ENCODE measurements around the gene OR11H12.
"Not testable (repeated sequence)": the region's sequence is repeated elsewhere in the genome, so short reads cannot be mapped to it uniquely, and the experiment has no call there.

Gene OR11H12, protein sequence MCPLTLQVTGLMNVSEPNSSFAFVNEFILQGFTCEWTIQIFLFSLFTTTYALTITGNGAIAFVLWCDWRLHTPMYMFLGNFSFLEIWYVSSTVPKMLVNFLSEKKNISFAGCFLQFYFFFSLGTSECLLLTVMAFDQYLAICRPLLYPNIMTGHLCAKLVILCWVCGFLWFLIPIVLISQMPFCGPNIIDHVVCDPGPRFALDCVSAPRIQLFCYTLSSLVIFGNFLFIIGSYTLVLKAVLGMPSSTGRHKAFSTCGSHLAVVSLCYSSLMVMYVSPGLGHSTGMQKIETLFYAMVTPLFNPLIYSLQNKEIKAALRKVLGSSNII

DNA sequence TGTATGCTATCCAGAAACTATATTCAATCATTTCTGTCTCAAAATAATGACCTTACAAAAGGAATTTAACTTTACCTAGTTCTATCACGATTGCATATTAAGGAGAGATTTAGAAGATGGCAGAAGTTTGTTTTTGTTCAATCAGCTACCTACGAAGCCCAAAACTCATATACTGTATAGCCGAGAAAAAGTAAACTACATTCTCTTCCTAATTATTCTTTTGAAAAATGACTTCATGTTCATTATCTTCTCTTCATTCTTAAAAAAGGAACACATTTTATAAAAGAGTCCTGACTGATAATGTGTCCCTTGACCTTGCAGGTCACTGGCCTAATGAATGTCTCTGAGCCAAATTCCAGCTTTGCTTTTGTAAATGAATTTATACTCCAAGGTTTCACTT, at the start of gene OR11H12:
OR11H12 (plus strand) TSS at position 301 of the 400 bp plus-strand sequence; CDS start at position 301, 0 bp downstream.
- H3K27ac ChIP-seq = not testable (repeated sequence)

DNA sequence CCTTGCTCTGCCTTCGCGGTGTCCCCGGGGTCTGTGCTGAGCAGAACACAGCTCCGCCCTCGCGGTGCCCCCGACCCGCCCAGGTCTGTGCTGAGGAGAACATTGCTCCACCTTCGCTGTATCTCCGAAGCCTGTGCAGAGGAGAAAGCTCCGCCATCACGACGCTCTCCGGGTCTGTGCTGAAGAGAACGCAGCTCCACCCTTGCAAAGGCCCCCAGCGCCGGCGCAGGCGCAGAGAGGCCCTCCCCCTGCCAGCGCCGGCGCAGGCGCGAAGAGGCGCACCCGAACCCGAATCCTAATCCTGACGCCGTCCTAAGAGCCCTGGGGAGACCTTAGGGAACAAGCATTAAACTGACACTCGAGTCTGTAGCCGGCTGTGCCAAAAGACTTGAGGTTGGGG, 18.0 kb upstream of the OR11H12 start:
- not testable (repeated sequence) for H3K27ac ChIP-seq

DNA sequence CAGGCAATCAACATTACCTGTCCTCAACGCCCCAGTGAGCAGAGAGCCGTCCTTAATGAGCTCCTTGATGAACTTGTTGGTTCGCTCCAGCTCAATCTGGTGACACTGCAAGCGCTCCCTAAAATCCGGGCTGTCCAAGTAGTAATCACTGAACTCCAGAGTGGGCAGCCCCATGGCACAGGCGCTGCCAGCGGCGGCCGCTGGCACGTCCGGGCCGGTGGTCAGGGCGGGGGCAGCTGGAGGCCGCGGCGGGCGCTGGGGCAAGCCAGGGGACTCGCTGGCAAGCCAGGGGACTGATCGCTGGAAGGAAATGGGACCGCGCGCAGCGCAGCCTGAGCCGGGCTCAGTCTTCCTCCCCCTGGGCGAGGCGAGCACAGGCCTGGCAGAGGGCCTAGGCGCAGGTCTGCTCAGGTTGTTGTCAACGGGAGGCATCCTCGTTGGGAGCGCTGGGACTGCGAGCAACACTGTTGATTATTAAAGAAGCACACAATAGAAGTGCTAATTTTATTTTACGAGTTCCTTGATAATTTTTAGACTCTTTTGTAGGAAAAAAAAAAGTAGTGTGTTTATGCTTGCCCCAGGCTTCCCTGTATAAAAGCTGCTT, 25.8 kb downstream of the OR11H12 start:
- not testable (repeated sequence) for H3K27ac ChIP-seq

DNA sequence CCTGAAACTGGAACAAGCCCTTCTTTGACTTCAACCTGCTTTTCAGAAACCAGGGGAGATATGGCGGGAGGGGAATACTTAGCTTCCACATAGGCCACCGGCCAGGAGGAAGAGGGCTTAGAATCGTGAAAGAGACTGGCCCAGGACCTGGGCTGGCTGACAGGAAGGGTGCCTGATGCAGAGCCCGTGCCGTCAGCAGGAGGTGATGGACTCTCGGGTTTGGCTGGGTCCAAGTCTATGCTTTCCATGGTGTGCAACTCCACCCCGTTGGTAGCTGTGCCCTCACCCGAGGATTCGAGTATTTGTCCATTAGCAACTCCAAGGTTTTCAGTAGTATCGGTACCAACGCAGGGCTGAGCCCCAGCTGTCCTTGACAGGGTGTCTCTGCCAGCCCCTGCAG, 35.1 kb downstream of the OR11H12 start:
- H3K27ac ChIP-seq = not testable (repeated sequence)

DNA sequence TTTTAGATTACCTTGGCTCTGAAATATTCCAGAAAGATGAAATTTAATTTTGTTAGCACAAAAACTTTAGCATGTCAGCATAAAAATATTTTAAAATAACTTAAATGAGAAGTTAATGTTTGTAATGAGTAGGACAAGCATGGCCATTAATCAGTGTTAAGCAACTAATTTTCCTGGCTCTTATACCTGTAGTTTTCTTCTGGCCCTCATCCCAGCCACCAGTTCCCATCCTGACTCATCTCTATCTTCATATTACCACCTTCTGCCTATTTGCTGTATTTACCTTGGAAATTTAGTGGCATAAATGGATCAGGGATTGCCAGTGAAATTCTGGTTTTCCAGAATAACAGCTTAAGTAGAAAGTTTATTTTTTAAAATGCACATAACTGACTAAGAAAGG, 37.1 kb downstream of the OR11H12 start:
- H3K27ac ChIP-seq = not testable (repeated sequence)

DNA sequence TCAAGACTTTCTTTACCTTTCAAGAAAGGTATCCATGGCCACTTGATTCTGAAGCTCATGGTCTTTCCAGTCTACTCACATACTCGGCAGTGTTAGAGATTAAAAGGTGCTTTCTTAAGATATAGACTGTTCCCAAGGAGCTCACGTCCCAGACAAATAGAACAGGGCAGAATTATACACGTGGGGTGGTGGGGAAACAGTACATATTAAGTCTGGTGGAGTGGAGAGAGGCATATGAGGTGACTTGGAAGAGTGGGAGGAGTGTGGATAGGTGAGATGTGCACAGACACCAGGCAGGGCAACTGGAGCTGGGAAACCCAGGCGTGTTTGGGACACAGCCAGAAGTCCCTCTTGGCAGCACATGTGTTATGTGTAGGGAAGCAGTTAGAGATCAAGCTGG, 37.9 kb downstream of the OR11H12 start:
- H3K27ac ChIP-seq = not testable (repeated sequence)

DNA sequence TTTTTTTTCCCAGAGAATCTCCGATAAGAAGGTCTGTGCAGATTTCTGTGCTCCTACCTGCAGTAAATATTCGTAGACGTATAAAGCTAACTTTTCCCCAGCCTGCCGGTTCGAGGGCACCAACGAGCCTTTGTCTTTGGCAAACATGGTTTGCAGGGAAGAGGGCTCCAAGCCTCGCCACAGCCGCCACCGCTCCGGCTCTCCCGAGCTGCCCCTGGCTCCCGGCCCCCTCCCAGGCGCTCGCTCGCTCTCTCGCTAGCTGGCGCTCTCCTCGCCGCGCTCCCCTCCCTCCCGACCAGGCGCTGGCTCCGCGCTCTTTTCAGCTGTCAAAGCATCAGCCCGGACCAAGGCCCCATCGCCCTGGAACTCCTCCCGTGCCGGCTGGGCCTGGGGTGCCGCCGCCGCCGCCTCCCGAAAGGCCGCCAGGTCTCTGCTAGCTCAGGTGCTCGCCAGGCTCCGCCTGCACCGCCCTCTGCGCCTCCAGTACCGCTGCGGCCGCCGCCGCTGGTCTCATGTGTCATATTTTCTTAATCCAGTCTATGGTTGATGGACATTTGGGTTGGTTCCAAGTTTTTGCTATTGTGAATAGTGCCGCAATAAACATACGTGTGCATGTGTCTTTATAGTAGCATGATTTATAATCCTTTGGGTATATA, 45.3 kb downstream of the OR11H12 start:
- H3K27ac ChIP-seq = not testable (repeated sequence)
